HG03025 (cell line): ENCODE data around the gene EFNA2.
"Not testable (repeated sequence)": the region's sequence is repeated elsewhere in the genome, so short reads cannot be mapped to it uniquely, and the experiment has no call there.

ENCODE experiments used
- ATAC-seq: cut with Tn5 transposase; IDR thresholded peaks from one replicate; pipeline ENCODE4 v1.9.1; 2021; ENCODE audit warnings: mild to moderate bottlenecking, moderate library complexity; ENCODE audit not compliant: unreplicated experiment, low FRiP score

The EFNA2 gene

DNA sequence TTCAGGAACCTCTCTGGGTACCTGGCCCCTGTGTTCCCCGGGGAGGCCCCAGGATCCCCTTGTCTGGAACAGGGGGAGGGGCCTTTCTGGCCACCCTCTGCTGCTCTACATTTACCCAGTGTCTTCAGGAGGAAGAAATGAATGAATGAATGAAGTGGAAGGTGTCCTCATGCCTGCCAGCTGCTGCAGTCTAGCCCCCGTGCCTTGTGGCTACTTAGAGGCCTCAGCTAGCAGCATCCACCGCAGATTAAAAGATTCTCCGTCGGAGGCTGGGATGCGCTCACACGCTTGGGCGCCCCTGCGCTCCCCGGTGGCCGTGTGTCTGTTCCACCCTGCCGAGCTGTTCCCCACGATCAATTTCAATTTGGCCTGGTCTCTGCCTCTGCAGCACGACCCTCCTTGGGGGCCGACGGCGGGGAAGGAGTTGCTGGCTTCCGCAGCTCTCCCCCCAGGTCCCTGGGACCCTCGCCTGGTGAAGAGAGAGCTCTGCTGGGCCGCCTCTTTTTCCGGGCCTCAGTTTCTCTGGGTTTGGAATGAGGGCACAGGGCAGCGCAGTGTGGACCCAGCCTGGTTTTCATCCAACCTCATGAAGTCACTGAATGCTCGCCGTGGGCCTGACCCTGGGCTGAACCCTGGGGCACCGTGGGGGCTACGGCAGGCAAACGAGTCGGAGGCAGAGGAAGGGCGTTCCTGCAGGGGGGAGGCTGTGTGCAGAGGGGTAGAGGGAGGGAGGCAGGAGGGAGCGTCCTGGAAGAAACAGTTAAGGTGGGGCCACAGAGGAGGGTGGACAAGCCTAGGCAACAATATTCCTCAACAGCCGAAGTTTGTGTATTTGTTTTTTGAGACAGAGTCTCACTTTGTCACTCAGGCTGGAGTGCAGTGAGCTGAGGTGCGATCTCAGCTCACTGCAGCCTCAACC is 28.3 kb downstream of the EFNA2 start:
- ATAC-seq, result no peak

DNA sequence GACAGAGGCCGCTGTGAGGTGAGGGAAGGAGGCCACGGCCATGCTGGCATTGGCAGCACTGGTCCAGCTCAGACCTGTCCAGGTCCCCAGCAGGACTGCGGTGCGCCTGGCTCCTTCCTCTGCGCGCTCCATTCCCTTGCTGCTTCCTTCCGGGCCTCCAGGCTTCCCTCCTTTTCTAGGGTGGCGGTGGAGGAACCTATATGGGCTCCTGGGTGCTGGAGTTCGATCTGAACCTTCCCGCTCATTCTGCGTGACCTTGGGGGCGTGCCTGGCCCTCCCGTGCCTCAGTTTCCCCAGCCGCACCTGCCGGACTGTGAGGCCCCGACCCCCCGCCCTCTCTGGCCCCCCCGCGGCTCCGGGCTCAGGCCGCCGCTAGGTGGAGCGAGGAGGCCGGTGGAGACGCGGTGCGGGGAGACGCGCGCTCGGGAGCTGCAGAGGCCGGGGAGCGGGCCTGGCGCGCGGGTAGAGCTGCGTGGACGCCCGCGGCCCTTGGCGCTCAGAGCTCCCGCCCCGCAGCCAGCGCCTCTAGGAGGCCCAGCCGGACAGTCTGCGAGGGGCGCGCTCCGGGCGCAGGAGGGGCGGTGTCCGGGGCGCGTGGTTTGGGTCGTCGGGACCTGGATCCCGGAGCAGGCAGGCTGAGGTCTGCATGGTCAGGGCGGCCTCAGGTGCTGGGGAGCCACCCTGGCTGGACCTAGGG is 29.9 kb downstream of the EFNA2 start:
- ATAC-seq, result no peak

DNA sequence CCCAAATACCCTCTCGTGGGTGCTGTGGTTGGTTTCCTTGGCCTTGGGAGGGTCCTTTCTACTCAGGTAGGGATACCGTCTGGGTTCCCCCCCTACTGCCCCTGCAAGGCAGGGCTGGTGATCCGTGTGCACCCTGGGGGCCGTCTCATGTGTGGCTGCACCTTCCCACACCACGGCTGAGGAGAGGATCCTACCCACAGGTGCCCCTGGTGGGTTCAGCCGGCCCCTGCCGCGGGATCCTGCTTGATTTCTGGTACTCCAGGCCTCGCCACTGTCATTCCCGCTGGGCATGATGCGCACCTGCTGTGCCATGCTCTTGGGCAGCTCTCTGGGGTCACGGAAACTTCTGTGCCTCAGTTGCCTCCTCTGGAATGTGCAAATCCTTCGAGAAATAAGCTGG is 30.8 kb downstream of the EFNA2 start:
- ATAC-seq, result no peak

DNA sequence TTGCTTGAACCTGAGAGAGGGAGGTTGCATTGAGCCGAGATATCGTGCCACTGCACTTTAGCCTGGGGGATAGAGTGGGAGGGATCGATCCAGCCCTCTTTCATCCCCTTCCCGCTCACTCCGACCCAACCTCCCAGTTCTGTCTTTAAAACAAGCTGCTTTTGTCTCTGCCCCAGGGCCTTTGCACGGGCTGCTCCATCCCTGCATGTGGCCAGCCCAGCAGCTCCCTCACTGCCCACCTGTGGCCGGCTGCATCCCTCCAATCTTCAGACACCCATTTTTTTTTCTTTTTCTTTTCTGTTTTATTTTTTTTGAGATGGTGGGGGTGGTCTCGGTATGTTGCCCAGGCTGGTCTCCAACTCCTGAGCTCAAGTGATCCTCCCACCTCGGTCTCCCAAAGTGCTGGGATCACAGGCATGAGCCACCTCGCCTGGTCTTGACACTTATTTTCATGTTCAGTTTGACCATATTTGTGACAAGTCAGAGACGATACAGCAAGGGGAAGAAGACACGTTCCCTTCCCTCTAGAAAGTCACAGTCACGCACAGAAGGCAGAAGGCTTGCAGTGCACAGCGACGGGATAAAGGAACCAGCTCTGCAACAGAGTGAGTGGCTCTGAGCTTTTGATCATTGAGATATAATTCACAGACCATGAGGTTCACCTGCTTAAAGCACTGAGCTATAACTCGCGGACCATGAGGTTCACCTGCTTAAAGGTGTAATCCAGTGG is 31.8 kb downstream of the EFNA2 start:
- ATAC-seq, result no peak

DNA sequence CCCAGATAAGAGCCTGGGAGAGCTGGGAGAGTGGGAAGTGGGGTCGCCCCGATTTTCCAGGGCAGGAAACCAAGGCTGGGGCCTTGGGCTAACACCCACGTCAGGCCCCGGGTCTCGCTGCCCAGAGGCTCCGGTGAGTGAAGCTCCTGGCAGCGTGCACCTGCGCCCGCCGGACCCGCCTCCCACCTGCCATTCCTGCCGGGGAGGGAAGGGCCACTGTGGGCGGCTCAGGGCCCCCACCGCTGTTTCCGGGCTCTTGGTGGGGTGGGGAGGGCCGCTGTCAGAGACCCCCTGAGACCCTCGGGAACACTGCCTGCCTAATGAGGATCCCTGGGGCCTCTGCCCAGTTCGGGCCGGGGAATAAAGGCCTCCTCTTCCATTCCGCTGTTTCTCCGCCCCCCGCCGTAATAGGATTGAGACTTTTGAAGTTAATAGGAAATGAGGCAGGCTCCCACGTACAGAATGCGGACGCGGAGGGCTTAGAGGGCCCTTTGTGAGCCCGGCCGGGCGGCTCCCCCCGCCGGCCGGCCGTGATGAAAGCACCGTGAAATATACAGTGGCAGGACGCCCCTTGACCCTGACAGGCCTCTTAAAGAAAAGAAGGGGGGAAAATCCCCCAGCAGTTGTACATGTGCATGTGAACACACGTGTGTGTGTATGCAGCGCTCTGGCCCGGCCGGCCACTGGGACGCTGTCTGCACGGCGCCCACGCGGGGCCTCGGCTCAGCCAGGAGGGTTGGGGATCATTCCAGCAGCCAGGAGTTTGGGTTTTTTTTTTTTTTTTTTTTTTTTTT is 33.2 kb downstream of the EFNA2 start:
- ATAC-seq, result no peak

DNA sequence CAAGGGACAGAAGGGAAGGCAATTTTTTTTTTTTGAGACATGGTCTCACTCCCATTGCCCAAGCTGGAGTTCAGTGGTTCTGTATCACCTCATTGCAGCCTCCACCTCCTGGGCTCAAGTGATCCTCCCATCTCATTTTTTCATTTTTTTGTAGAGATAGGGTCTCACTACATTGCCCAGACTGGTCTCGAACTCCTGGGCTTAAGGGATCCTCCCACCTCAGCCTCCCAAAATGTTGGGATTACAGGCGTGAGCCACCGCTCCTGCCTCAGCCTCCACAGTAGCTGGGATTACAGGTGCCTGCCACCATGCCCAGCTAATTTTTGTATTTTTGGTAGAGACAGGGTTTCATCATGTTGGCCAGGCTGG is 34.6 kb downstream of the EFNA2 start:
- not testable (repeated sequence) for ATAC-seq

DNA sequence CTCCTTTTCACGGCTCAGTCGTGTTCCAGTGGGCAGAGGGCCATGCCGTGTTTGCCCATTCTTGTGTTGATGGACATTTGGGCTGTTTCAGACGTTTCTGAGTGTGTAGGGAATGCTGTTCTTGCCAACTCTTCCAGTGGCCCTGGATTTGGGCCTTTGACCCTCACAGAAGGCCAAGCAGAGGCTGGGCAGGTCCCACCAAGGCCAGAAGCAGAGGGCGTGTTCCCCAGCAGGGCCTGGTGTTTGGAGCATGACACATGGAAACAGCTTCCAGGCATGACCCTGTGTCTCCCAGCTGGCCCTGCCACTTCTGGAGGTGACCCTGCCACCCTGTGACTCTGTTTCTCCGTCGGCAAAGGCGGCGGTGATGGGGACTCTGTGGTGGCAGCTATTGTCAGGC is 35.9 kb downstream of the EFNA2 start:
- ATAC-seq, result no peak

DNA sequence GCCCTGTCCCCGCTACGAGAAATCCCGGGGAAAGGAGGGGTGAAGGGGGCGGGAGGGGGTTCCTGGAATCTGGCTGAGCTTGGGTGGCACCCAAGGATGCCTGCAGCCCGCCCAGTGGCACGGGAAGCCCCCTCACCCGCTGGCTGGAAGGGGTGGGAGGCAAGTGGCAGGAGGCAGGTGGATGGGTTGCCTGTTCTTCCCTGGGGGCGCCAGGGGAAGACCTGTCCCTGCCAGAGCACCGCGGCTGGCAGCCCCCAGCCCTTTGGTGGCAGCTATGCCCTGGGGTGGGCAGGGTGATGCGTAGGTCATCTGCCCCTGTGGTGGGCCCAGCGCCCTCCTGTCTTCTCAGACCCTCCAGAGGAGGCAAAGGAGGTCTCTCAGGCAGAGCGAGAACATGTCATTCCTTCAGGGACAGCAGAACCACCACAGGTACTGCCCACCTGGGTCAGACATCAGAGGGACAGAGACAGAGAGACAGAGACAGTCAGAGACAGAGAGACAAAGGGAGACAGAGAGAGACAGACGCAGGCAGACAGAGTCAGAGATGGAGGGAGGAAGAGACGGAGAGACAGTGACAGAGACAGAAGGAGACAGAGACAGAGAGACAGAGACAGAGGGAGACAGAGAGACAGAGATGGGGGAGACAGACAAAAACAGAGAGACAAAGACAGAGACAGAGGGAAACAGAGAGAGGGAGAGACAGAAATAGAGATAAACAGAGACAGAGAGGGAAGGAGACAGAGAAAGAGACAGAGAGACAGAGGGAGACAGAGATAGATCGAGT is 36.7 kb downstream of the EFNA2 start:
- no peak for ATAC-seq

DNA sequence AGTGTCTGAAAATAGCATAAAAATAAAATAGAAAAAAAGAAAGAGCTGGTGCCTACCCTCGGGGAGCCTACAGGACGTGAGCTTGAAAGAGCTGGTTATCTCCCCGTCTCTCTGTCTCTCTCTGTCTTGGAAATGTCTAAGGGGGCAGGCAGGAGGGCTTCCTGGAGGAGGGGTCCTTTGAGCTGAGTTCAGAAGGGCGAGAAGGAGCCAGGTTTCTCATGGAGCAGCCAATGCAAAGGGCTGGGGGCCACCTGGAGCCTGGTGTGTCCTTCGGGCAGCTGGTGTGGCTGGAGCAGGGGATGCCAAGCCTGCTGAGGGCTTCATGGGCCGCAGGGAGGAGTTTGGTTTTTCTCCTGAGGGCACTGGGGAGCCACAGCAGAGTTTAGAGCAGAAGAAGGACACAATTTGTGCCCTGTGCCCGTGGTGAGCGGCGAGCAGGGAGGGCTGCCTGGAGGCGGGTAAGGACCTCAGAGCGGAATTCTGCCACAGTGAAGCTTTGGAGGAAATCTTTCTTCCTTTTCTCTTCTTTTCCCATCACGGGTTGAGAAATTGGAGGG is 38.7 kb downstream of the EFNA2 start:
- ATAC-seq, result no peak

DNA sequence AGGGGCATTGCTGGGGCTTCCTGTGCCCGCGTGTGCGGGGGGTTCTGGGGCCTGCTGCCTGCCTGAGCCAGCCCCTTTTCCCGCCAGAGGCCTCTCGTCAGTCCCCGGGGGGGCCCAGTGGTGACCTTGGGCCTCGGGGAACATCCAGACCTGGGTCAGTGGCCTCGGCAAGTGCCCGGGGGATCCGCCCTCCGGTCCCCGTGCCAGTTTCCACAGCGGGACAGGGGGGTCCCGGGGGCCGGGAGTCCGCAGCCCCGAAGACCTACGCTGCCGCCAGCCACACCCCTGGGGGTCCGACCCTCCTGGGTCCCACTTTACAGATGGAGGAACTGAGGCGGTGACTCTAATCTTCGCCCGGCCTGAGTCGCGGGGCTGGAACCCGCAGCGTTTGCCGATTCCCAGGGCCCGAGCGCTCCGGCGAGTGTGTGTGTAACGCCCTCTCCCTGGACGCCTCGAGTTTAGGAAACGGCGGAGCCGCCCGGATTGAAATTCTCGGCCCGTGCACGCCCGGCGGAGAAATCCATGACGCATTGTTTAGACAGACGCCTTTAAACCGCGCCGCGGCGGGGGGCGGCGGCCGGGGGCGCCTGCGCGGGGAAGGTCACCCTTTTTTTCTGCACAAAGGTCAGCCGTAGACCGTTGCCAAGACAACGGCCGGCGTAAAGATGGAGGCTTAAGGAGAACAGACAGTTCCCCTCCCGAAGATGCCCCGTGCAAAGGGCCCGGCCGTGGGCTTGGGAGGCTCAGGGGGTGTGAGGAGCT is 39.3 kb downstream of the EFNA2 start:
- no peak for ATAC-seq

DNA sequence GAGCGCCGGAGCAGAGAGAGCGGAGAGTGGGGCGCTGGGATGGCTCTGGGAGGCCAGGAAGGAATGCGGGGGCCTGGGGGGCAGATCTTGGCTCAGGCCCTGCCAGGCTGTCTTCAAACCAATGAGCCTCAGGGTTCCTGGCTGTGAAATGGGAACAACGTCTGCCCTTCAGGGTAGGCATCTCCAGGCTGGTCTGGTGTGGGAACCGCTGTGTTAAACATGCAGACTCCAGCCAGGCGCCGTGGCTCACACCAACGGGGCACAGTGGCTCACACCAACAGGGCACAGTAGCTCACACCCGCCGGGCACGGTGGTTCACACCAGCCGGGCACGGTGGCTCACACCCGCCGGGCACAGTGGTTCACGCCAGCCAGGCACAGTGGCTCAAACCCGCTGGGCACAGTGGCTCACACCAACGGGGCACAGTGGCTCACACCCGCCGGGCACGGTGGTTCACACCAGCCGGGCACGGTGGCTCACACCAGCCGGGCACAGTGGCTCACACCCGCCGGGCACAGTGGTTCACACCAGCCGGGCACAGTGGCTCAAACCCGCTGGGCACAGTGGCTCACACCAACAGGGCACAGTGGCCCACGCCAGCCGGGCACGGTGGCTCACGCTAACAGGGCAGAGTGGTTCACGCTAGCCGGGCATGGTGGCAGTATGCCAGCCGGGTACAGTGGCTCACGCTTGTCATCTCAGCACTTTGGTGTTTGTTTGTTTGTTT is 40.1 kb downstream of the EFNA2 start:
- ATAC-seq, result no peak

DNA sequence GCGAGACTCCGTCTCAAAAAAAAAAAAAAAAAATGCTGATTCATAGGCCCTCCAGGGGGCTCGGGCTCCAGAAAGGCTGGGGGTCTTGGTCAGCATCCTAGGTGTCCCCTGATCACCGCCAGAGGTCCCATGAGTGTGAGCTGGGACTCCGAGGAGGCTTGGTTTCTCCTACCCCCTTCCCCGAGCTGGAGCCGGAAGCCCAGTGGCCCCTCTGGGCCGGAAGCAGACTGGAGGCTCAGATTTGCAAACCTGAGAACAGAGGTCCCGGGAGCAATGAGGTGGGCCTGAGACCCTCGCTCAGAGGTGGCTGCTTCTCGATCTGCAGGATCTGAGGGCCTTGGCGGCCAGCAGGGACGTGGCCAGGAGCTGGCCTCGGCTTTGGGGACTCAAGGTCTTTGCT is 41.5 kb downstream of the EFNA2 start:
- ATAC-seq, result no peak

DNA sequence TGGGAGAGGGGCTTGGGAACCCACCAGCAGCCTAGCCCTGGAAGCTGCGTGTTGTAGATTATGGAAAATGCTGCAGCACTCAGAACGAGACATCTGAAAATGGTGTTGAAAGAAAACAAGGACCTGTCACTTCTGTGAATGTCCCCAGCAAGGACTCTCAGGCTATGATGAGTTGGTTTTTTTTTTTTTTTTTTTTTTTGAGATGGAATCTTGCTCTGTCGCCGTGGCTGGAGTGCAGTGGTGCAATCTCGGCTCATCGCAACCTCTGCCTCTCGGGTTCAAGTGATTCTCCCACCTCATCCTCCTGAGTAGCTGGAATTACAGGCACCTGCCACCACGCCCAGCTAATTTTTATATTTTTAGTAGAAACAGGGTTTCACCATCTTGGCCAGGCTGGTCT is 46.5 kb downstream of the EFNA2 start:
- not testable (repeated sequence) for ATAC-seq

DNA sequence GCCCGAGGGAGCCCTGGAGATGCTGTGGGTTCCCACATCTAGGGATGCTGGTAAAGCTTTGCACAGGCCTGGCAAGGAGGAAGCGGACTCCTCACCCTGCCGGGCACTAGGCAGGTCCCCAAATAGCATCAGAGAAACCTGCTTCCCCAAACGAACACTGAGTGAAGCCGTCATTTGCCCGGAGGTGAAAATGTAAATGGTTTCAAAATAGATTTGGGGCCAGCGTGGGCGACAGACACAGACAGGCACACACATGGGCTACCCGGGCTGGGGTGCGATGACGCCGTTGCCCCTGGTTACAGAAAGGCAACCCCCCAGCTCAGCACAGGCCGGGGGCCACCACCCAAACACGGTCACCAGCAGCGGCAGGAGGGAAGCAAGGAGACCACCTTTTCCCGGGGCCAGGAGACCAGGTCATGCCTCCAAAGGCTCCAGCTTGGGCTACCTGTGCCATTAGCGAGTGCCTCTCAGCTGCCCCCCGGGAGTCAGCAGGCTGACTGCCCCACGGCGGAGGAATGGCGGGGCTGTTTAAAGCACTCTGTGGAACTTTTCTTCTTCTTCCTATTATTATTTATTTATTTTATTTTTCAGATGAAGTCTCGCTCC is 50.5 kb downstream of the EFNA2 start:
- no peak for ATAC-seq

DNA sequence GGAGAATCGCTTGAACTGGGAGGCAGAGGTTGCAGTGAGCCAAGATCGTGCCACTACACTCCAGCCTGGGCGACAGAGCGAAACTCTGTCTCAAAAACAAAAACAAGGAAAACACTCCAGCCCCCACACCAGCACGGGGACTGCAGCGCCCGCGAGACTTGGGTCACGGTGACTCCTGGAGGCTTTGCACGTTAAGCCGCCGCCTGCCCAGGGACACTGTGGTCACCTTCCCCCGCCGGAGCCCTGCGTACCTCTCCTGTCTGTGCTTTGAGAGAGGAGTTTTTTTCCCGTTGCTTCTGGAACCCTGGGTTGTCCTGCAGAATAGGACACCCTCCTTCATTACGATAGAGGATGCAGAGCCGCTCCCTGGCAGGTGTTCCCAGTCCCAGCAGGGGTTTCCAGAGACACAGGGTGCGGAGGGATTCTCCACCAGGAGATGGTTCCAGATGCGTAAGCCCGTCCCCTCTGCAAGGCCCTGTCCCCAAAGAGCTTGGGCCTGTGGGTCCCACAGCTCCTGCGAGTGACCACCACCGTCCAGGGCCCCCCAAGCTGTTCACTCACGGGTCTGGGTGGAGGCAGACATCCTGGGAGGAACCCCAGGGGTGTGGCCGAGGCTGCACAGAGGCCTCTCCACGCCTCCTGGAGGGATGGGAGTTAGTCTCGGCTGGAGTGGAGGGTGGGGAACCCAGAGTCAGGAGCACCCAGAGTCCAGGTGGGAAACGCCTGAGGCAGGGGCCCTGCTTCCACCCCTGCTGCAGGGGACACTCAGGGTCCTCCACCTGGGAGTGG is 55.2 kb downstream of the EFNA2 start:
- ATAC-seq, result no peak

DNA sequence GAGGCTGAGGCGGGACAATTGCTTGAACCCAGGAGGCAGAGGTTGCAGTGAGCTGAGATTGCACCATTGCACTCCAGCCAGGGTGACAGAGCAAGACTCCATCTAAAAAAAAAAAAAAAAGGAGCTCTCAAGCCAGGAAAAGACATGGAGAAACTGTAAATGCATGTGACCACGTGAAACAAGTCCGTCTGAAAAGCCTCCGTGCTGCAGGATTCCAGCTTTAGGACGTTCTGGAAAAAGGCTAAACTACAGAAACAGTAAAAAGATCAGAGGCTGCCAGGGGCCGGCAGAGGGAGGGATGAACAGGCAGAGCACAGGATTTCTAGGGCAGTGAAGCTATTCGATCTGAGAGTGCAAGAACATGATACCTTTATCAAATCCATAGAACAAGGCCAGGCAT is 57.4 kb downstream of the EFNA2 start:
- ATAC-seq, result no peak

DNA sequence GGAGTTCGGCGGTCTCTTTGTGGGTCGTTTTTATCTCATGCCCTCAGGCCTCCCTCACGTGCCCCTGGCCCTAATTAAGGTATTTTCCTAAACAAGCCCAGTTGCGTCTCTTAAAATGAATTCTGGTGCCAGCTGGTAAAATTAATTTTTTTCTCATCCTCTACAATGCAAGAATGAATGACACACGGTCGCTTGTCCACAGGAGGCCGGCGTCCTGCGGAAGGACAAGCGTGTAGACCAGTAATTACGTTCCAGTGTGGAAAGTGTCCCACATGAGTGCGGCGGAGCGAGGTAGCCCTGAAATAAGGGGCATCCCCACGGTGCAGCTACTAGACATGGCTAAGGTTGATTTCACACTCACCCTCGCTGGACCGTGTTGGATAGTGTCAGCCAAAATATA is 63.5 kb downstream of the EFNA2 start:
- no peak for ATAC-seq
